Fibroblast of skin of right biceps (primary cell): Measurements from ENCODE around the gene HECW1.
"Not testable (repeated sequence)": the region's sequence is repeated elsewhere in the genome, so short reads cannot be mapped to it uniquely, and the experiment has no call there.

Source experiments
- DNase-seq: peaks from one replicate; pipeline ENCODE4 v3.0.0-alpha.2; 2013

HECW1 gene

DNA sequence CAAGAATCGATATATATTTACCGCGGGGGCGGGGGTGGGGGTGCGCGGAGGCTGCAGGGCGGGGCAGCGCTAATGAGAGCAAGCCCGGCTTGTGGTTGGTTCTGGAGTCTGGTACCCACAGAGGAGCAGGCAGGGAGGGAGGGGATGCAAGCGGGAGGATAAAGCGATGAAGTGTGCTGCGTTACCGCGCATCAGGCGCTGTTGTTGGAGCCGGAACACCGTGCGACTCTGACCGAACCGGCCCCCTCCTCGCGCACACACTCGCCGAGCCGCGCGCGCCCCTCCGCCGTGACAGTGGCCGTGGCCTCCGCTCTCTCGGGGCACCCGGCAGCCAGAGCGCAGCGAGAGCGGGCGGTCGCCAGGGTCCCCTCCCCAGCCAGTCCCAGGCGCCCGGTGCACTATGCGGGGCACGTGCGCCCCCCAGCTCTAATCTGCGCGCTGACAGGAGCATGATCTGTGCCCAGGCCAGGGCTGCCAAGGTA lies at the start of gene HECW1:
Gene HECW1 (plus strand): TSS at position 189 of the 482 bp plus-strand sequence. CDS start 131,259 bp downstream, outside the sequence.
- no peak for DNase-seq

DNA sequence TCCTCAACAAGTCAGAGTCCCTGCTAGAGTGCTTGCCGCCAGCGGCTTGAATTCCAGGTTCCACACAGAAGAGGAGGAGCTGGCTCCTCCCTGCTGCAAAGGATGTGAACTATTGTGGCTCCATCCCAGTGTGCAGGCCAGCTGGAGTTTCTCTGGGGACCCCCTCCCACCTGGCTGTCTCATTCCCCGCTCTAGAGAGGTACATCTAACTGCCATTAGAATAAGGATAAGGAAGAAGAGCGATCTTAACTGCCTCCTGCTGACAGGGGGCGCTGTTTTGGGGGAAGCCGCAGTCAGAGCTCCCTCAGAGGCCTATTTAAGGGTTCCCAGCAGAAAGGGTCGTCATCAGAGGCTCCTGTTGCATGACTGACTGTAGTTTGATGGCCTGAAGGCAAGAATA lies 40.8 kb upstream of the HECW1 start:
- peak; percentile 30 for DNase-seq

DNA sequence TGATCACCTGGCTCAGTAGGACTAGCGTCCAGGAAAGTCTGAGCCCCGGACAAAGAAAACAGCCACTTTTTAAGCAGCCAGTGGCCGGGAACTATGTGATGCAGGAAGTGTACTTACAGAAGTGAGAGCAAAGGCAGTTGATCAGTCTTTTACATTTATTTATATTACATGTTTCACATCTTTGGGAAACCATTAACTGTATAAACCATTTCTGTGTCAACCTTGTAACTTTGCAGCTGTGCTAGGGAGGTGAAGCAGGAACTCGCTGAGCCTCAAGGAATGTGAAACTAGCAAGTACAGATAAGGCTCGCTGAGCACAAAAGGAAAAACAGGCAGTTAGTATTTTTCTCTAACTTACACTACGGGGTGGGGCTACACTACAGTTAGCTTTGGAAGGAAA lies 39.9 kb upstream of the HECW1 start:
- no peak for DNase-seq

DNA sequence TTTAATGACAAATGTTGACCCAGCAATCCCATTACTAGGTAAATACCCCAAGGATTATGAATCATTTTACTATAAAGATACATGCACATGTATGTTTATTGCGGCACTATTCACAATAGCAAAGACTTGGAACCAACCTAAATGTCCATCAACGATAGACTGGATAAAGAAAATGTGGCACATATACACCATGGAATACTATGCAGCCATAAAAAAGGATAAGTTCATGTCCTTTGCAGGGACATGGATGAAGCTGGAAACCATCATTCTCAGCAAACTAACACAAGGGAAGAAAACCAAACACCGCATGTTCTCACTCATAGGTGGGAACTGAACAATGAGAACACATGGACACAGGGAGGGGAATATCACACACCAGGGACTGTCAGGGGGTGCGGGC lies 38.6 kb upstream of the HECW1 start:
- not testable (repeated sequence) for DNase-seq

DNA sequence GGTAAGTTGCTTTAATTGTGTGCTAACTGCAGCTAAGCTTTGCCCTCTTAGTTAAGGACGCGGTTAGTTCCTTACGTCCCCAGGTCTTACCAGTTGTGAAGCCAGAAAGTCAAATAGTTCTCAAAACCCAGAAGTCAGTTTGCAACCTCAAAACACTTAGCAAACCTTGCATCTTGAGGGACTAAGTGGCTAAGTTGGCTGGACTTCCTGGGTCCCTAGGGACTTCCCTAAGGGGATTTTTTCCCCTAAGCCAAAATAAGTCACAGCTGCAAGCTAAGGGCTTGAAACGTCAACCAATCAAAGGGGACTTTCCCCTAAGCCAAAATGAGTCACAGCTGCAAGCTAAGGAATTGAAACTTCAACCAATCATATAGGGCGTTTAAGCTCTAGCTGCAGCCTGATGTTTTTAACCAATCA lies 36.2 kb upstream of the HECW1 start:
- peak; percentile 59 for DNase-seq

DNA sequence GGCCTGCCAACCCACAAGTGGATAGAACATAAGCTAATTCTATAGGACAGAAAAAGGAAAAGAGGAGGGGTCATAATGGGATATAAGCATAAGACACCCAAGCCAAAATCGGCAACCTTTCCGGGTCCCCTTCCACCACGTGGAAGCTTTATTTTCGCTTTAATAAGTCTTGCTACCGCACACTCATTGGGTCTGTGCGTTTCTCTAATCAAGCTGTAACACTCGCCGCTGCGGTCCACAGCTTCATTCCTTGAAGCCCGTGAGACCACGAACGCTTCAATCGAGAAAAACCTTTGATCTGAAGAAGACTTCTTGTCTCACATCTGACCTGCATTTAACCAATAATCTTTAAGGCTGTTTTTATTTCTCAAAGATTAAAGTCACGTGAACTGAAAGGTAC lies 35.8 kb upstream of the HECW1 start:
- peak; percentile 2 for DNase-seq

DNA sequence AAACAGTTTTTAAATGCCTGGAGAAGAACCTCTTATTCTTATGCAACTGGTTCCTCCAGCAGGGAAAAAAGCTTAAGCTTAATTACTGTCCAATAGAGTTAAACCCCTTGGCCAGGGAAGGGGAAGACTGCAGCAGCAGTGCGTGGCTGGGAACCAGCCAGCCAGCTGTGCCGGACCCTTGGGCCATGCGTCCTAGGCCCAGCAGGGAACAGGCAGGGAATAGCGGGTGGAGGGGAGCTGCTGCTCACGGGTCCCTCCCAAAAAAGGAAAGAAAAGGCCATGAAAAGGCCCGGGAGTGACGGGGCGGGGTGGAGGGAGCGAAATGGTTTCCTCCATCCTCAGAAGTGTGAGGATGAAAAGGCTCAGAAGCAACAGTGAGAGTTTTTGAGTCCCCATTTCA lies 35.2 kb upstream of the HECW1 start:
- DNase-seq, result no peak

DNA sequence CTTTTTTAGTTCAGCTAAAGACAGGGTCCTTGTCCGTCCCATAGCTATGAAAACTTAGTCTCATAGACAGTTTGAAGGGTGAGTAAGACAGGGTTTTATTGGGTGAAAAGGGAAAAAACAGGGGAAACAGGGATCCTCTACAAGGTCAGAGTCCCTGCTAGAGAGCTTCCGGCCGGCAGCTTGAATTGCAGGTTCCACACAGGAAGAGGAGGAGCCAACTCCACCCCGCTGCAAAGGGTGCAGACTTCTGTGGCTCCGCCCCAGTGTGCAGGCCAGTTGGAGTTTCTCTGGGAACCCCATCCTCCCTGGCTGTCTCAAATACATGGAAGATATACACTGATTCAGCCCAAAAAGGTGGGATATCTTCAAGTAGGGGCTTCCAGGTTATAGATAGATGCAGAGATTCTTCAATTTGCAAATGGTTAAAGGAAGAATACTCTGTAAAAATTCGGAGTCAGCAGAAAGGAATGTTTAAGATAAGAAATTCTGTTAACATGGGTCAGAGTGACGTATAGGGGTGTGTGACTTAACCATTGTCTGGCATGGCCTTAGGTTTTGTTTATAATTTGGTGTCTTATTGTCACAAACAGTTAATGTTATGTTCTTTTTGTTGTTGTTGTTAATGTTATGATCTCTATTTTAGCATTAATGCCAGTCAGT lies 34.6 kb upstream of the HECW1 start:
- DNase-seq, result peak; percentile 47

DNA sequence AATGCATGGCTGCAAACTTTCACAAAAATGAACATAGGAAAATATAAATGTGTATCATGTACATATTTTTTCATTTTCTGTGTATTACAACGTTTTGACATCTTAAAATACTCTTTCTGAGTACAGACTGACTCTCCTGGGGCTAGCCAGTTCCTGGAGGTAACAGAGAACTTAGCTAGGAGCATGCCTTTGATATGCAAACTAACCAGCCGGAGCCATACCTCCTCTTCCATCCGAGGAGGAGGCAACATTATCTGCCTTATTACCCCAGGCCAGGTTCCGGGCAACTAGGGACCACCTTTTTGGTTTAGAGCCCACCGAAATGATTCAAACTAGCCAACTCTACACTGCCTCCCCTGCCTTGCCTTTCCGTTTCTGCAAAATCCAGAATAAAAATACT lies 33.7 kb upstream of the HECW1 start:
- DNase-seq, result no peak

DNA sequence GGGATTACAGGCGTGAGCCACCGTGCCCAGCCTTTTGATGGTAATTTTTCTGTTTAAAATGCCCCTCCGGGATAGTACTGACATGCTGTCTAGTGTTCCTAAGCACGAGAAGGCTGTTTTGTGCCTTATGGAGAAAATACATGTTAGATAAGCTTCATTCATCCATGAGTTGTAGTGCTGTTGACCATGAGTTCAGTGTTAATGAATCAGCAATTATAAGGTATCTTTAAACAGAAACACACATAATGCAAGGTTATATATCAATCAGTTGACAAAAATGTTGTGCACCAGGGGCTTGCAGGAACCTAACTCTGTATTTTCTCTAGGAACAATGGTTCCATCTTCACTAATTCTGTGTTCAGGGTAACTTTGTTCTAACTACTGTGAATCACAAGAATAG lies 30.8 kb upstream of the HECW1 start:
- DNase-seq, result no peak

DNA sequence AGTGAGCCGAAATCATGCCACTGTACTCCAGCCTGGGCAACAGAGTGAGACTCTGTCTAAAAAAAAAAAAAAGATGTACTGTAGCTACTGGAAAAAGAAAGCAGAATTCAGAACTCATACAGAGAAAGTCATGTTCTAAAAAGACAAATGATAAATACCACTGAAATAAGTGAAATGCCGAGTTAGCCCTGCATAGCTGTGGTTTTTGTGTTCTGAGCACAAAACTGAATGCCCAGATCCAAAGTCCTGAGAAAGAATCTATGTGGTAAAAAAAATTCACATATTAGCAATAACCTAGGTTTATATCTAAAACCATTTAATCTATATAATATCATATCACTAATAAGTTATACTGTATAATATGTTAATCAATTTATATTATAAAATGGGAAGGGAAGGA lies 29.3 kb upstream of the HECW1 start:
- peak; percentile 53 for DNase-seq

DNA sequence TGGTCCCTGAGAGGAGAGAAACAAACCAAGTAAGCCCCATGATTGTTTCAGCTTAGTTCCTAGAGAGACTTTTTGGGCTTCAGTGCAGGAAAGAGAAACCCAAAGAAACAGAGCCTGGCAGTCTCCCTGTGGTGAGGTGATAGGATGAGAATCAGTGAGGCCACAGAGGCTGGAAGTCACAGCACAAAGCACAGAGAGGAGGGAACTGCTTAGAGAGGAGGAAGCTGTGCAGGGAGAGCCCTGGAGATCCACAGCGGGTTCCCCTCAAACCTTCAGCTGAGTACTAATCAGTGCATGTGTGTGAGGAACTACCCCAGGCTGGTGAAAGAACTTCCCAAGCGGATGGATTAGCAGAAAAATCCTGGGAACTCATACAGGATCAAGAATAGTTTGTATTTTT lies 27.4 kb upstream of the HECW1 start:
- no peak for DNase-seq

DNA sequence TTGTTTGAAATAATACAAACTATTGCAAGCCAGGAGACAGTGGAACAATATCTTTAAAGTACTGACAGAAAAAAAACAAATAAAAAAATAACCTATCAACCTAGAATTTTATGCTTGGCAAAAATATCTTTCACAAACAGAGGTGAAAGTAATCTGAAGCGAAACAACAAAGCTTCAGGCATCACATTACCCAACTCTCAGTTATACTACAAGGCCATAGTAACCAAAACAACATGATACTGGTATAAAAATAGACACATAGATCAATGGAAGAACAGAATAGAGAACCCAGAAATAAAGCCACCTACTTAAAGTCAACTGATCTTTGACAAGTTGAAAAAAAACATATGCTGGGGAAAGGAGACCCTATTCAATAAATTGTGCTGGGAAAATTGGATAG lies 26.5 kb upstream of the HECW1 start:
- no peak for DNase-seq

DNA sequence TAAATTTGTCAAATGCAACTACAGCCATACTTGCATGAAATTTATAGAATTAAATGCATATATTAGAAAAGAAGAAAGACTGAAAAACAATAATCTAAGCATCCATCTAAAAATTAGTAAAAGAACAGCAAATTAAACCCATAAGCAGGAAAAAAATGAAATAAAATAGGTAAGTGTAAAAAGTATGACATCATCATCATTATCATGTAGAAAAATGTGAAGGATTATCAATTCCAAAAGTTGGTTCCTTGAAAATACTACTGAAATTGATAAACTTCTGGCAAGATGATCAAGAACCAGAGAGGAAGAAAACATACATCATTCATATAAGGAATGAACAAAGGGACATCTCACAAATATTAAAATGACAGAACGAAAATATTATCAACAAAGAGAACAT lies 19.6 kb upstream of the HECW1 start:
- no peak for DNase-seq

DNA sequence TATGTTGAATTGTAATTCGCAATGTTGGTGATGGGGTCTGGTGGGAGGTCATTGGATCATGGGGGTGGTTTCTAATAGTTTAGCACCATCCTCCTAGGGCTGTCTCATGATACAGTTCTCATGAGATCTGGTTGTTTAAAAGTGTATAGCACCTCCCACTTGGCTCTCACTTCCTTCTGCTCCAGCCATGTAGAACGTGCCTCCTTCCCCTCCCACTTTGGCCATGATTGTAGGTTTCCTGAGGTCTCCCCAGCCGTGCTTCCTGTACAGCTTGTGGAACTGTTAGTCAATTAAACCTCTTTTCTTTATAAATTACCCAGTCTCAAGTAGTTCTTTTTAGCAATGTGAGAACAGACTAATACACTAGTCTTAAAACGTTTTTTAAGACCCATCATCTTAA lies 15.6 kb upstream of the HECW1 start:
- no peak for DNase-seq

DNA sequence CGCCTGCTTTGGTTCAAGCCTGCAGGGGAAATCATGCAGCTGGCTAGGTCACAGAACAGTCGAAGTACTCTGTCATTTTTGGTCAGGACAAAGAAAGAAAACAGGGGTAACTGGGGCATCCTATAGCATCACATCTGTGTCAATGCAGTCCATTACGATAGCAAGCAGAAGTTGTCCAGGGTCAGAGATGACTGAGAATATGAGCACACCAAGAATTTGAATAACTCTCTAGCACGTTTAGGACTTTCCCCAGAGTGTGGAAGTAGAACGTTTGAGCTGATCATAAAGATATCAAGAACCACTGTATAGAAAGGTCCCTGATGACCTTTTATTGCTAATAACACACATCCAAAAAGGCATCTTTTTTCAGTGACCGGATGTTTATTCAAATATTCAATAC lies 12.7 kb upstream of the HECW1 start:
- DNase-seq, result no peak

DNA sequence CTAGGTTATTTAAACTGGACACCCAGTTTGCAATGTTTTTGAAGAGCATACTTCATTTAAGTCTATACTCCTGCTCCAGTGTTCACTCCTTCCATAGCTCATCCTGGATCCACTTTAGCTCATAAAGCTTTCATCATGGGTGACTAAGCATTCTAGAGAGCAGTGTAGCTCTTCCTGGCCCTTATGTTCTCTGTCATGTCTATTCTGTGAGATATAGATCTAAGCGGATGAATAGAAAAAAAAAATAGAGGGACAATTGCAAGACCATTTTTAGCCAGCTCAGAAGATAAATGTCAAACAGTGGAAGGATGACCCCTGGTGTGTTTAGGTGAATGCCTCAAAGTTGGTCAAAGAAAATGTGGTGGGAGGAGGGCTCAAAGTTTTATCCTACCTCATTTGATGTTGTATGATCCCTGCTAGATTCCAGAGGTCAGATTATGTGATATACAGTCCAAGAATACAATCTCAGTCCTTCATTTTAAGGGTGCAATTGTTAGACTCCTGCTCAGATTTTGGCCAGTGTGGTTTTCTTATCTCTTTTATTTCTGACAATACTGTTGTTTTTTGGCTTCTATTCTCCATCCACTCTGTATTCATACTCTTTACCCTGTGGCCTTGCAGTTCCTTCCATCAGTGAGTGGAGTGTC lies 7.5 kb upstream of the HECW1 start:
- peak; percentile 67 for DNase-seq

DNA sequence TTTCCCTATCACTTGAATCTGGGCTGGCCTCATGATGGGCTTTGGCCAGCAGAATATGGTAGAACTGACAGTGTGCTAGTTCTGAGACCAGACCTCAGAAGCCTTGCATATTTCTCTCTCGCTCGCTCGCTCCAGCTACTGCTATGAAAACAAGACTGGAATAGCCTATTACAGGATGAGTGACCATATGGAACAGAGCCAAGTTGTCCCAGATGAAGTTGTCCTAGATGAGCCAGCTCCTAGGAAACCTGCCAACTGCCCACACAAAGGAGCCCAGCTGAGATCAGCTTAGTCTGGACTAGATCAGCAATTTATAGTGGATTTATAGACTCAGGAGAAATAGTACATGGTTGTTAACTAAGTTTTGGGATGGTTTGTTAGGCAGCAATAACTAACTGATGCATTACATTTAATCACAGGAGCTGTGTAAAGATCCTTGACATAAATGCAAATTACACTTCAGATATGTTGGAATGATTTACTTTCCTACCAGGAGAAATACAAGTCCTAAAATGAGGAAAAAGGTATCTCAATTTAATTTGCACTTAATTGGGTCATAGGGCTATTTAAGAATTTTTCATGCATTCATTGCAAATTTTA lies 6.8 kb upstream of the HECW1 start:
- peak; percentile 64 for DNase-seq

DNA sequence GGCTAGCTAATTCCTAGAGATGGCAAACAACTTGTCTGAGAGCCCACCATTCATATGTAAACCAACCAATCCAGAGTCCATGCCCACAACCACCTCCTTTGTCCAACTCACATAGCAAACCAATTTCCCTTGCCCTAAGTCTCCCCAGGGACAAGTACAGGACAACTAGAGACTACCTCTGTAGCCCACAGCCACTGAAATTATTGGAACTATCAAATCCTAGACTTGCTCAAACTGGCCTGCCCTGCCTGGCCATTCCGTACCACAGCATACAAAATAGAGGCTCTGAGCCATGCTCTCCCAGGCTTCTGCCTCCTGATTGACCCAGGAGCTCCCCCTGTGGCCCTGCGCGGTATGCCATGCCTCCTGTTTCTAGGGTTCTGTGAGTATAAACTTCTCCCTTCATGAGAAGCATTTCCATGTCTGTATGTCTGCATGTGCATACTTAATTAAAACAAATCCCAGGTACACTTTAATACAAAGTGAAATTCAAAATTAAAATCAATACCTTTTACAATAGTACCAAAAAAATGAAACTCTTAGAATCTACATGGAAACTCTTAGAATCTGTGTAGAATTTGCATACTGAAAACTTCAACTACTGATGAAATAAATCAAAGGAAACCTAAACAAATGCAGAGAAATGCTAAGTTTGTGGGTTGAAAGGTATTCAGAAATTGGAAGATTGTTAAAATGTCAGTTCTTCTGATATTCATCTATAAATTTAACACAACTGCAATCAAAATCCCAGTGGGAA lies 4.0 kb upstream of the HECW1 start:
- DNase-seq, result peak; percentile 66

DNA sequence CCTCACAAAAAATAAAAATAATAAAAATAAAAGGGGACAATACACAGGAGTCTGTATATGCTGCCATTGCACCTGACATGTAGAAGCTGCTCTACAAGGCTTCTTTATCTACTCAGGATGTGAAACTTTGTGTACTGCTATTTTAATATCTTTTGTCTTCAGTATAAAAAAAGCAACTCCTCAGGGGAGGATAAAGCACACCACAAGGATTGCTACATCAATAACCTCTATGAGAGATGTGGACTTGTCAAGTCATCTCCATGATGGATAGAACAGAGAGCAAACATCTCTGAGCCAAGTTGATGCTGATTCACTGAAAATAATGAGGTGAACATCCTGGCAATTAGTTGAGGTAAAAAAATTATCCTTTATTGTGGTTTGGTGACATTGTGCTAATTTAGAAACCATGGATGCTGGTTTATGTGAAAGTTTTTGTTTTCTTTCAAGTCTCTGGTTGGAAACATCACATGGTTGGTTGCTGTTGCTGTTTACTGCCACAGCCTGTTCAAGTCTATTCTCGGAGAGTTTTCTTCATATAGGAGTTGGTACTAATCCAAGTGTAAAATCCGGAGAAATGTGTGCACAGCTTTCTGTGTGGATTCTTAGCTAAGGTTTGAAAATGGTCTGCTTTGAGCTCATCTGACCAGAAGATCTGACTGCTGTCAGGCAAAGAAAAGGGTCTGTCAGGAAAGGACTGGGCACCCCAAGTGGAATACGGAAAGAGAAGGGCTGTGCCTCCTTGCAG lies 1.5 kb upstream of the HECW1 start:
- DNase-seq, result peak; percentile 57

DNA sequence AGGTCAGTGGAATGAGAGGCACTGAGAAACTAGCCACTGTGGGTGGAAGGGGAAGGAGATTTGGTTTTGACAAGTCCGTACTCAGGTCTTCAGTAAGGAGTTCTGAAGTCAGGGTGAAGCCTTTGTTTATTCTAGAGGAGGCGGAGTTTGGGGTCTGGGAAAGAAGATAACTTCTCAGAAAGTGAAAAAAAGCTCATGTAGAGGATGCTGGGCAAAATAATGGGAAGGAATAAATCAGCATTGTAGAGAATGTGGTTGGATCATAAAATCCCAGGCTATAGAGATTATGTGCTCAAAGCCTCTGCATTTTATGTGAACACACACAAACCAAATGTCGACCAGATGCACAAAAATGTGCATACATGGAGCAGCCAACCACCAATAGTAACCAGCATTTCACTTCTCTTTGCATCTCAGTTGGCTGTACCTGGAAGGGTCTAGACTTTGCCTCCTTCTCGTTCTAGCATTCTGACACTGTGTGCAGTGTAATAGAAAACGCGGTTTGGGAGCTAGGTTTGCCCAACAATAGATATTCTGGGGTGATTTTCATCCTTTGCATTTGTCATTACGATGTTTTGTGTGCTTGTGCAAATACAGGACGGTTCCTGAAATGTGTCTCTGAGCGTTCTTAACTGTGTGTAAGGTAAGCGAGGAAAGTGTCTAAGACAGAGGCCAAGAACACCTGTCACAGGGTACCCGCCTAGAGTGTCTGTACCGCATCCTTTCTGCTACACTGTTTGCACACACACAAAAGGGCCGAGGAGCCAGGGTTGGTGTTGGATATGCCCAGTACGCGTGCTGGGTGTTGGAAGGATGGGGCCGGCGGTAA lies 603 bp upstream of the HECW1 start:
- DNase-seq, result no peak
